A673 (cell line): ENCODE results near the gene SEC63. TPM values are rescaled to one million over a fixed set of nuclear protein-coding genes. Genes with fewer than 3 reads are reported as not detected.

ENCODE experiments used
- BruUV-seq: library from RNA; stranded (reverse); fragments of 400-500 nt; replicated peaks from 2 replicates; lab custom pipeline; 2021; lab: Mats Ljungman, UMichigan
- CTCF ChIA-PET: fragments of 300-600 bp; sonication (Branson Sonifier 250); formaldehyde crosslinking; loops from one replicate; lab custom pipeline; 2022; ENCODE audit warnings: antibody characterized with exemption; lab: Charles Lee
- POLR2A ChIA-PET: fragments of 300-600 bp; sonication (Branson Sonifier 250); formaldehyde crosslinking; loops from one replicate; lab custom pipeline; 2022; ENCODE audit warnings: antibody characterized with exemption; ENCODE audit not compliant: low non-redundant PET; lab: Charles Lee
- DNase-seq: peaks from one replicate; pipeline ENCODE4 v3.0.0-alpha.2; 2015; ENCODE audit warnings: low spot score
- H3K27ac ChIP-seq: fragments of 200-600 bp; sonication (generic); 2 replicates; pipeline ENCODE4 v1.5.1; 2016; ENCODE audit warnings: mixed run types, low read depth, mild to moderate bottlenecking, mixed read lengths, antibody characterized with exemption, low read length; ENCODE audit not compliant: poor library complexity, severe bottlenecking
- H3K27me3 ChIP-seq: fragments of 200-600 bp; sonication (generic); replicated peaks from 2 replicates; pipeline ENCODE4 v1.6.1; 2017; ENCODE audit warnings: mixed run types, low read depth, mild to moderate bottlenecking, mixed read lengths, antibody characterized with exemption, low read length; ENCODE audit not compliant: insufficient read depth, poor library complexity
- H3K36me3 ChIP-seq: fragments of 200-600 bp; sonication (generic); 2 replicates; pipeline ENCODE4 v1.6.1; 2016; ENCODE audit warnings: mixed run types, mild to moderate bottlenecking, mixed read lengths, antibody characterized with exemption, low read length; ENCODE audit not compliant: insufficient read depth, poor library complexity, severe bottlenecking
- H3K4me1 ChIP-seq: fragments of 200-600 bp; sonication (generic); 2 replicates; pipeline ENCODE4 v1.6.1; 2017; ENCODE audit warnings: mixed run types, mild to moderate bottlenecking, mixed read lengths, antibody characterized with exemption, low read length; ENCODE audit not compliant: insufficient read depth, poor library complexity, severe bottlenecking
- H3K4me3 ChIP-seq: fragments of 200-600 bp; sonication (generic); 2 replicates; pipeline ENCODE4 v1.5.1; 2016; ENCODE audit warnings: low read depth, mixed run types, mild to moderate bottlenecking, mixed read lengths, low read length; ENCODE audit not compliant: poor library complexity, severe bottlenecking
- H3K9me3 ChIP-seq: fragments of 200-600 bp; sonication (generic); 2 replicates; pipeline ENCODE4 v1.6.1; 2016; ENCODE audit warnings: mixed run types, low read depth, mild to moderate bottlenecking, mixed read lengths, antibody characterized with exemption, low read length; ENCODE audit not compliant: poor library complexity, severe bottlenecking
- EZH2 ChIP-seq: fragments of 200-600 bp; sonication (generic); IDR thresholded peaks from 2 replicates; pipeline ENCODE4 v1.6.1; 2017; ENCODE audit warnings: borderline replicate concordance, low read depth, mild to moderate bottlenecking, mixed read lengths, antibody characterized with exemption, low read length; ENCODE audit not compliant: poor library complexity, severe bottlenecking
- intact Hi-C: fragments of 100-400 bp; cut with micrococcal nuclease; formaldehyde crosslinking; loops from one replicate; pipeline ENCODE4 v1.10.0; 2022; ENCODE audit not compliant: unreplicated experiment
- total RNA-seq: library from RNA; stranded (reverse); gene quantifications from 2 replicates; pipeline ENCODE4 v1.2.3, GENCODE V29; 2021
- TF ChIP-seq, protein P1 (sequence below): fragments of 300-800, 200-600 bp; sonication (generic); conservative IDR thresholded peaks from 2 replicates; pipeline ENCODE4 v1.5.1; 2017; ENCODE audit warnings: low read depth, mild to moderate bottlenecking, antibody characterized with exemption, low read length, moderate library complexity, mixed read lengths

The SEC63 gene
- total RNA-seq, 1 experiment from 2014 or later = 159 TPM

DNA sequence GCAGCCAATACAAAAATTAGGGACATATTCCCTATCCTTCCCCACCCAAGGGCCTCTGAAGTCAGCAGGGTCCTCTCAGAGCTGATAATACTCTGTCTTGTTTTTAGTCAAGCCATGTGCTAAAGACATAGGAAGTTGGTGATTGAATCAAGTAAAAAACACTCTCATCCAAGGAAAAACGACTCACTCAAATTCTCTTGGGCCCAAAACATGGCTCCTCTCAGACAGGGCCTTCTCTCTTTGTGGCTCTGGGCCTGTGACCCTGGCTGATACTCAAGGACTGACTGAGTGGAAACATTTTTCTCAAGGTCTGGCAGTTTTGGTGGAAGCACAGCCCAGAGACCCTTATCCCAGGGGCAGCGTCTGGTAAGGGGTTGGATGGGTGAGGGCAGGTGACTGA is 127.9 kb downstream of the SEC63 start:
- no peak for TF ChIP-seq EZH2
- TF ChIP-seq, protein P1, sequence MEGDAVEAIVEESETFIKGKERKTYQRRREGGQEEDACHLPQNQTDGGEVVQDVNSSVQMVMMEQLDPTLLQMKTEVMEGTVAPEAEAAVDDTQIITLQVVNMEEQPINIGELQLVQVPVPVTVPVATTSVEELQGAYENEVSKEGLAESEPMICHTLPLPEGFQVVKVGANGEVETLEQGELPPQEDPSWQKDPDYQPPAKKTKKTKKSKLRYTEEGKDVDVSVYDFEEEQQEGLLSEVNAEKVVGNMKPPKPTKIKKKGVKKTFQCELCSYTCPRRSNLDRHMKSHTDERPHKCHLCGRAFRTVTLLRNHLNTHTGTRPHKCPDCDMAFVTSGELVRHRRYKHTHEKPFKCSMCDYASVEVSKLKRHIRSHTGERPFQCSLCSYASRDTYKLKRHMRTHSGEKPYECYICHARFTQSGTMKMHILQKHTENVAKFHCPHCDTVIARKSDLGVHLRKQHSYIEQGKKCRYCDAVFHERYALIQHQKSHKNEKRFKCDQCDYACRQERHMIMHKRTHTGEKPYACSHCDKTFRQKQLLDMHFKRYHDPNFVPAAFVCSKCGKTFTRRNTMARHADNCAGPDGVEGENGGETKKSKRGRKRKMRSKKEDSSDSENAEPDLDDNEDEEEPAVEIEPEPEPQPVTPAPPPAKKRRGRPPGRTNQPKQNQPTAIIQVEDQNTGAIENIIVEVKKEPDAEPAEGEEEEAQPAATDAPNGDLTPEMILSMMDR = no peak
- H3K4me1 ChIP-seq = no peaks in the 10 kb centered on the region
- BruUV-seq = no TSS peak
- H3K27ac ChIP-seq = no peak overlapping the region
- intact Hi-C loops = no loop called here
- DNase-seq = no peak
- ChIA-PET POLR2A (no interaction called here), CTCF (no interaction called here)
- H3K27me3 ChIP-seq = no peaks in the 10 kb centered on the region
- no peaks in the 10 kb centered on the region for H3K9me3 ChIP-seq
- H3K4me3 ChIP-seq = no peak overlapping the region
- no peaks in the 10 kb centered on the region for H3K36me3 ChIP-seq

DNA sequence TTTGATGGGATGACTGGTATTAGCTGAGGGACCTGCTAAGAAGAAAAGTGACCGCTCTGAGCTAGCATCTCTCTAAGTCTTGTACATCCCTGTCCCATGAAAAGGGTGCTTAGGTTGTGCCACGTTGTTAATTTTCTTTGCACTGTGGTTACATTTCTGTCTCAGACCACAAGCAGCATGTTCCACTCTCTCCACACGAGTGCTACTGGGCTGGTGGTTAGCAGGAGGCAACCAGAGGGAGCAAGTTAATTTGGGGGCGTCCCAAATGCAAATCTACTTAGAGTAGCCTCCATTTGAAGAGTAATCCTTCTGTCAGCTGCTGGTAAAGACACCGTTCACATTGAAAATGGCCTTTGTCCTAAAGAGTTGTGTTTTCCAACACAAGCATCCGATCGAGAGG is 130.5 kb downstream of the SEC63 start:
- no TSS peak for BruUV-seq
- no peak for TF ChIP-seq EZH2
- TF ChIP-seq, protein P1 = no peak

DNA sequence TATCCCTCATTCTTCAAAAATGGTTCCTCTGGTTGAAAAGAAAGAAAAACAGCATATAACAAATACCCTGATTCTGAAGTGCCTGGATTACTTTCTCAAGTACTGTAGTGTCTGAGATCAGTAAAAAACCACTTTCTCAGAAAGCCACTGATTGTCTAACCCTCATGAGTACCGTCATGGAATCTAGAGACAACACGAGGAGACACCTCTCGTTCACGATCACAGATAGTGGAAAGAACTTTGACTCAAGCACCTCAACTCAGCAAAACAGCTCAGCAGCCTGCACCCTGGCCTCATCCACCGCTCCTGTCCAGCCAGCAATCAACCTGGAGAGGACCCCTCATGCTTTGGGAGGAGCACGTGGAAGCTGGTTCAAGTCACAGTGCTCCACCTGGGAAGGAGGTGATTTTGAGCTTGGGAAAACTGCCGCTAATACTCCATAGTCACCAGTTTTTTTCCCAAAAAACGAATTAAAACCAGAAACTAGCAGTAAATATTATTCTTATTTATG is 134.9 kb downstream of the SEC63 start:
- peaks cover 14% of the 10 kb centered on the region for H3K4me1 ChIP-seq
- ChIA-PET POLR2A (no interaction called here), CTCF (no interaction called here)
- H3K4me3 ChIP-seq = no peak overlapping the region
- DNase-seq = no peak
- intact Hi-C loops = no loop called here
- peaks cover 16% of the 10 kb centered on the region for H3K27me3 ChIP-seq
- H3K27ac ChIP-seq = no peak overlapping the region
- TF ChIP-seq, protein P1 = no peak
- TF ChIP-seq EZH2 = no peak
- H3K9me3 ChIP-seq = no peaks in the 10 kb centered on the region
- no TSS peak for BruUV-seq
- H3K36me3 ChIP-seq = no peaks in the 10 kb centered on the region

More for the DNA sequence above, 130.5 kb downstream of the SEC63 start:
- no peak overlapping the region for H3K4me3 ChIP-seq
- CTCF ChIA-PET = no interaction called here
- no peaks in the 10 kb centered on the region for H3K4me1 ChIP-seq
- no peak for DNase-seq
- H3K27ac ChIP-seq = no peak overlapping the region
- POLR2A ChIA-PET = no interaction called here
- H3K36me3 ChIP-seq = no peaks in the 10 kb centered on the region
- no peaks in the 10 kb centered on the region for H3K9me3 ChIP-seq
- intact Hi-C loops = no loop called here
- peaks cover 16% of the 10 kb centered on the region for H3K27me3 ChIP-seq
